NCI-H1436 (cell line): ENCODE results near the gene PRPH.

Experiments
- DNase-seq: peaks from one replicate; lab custom pipeline; 2025; lab: John Stamatoyannopoulos, UW

Gene PRPH

DNA sequence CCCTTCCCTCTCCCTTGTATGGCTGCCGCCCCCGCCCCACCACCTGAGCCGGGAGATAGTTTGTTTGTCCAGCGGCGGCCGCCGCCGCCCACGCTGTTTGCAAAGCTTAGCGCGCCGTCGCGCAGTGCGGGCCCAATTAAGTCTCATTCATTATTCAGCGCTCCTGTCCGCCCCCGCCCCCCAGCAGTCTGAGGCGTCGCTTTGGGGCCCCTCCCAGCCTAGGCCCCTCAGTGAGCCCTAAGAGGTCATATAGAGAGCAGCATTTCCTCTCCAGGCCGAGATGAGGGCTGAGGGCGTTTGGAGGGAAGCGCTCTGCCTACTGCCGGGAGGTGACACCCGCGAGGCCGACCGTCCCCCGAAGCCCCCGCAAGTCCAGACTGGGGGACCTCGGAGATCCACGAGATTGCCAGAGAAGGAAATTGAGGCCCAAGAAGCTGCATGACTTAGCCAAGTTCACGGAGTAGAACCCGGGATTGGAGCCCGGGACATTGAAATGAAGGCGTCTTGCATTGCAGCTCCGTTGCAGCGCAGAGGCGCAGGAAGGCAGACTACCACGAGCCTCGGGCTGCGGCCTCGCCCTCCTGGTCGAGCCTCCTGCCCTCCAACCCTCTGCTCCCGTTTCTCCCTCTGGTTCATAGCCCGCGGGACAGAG lies 51.8 kb downstream of the PRPH start, which contains the start of gene DNAJC22:
TSS of gene DNAJC22 (plus strand) at position 230 of the 652 bp plus-strand sequence. CDS start 1,985 bp downstream, outside the sequence.
- DNase-seq = no peak

DNA sequence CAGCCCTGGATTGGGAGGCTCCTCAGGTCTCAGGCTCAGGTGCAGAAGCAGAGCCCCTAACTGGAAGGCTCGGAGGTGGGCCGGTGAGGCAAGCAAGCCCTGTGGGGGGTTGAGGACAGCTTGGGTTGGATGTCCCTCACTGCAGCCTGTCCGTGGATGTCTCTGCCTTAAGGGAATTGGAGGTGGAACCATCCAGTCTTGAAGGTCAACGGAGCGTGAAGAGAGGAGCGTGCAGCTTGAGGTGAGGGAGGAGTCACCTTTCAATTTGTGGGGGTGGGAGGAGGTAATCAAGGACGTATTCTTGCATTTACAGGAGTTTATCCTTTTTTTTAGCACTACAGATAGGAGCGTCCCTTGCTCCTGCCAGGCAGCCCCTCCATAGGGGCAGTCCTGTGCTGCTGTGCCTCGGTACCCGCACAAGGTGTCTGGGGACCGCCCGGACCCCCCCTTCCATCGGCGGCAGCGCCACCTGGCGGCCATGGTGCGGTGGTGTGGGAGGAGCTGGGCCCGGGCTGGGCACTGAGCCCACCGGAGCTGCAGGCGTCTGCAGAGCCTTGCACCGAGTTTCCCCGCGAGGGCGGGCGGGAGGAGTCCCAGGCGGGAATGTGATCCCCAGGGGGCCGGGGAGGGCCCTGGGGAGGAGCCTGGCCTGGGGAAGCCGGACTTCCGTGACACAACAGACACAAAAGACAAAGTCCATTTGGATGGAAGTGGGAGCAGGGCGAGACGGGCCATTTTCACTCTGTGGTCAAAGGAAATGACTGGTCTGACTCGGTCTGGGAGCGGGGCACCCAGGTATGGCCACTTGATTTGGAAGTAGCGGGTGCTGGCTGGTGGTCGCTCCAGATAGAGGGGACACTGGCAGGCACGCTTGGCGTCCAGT lies 52.6 kb downstream of the PRPH start:
- DNase-seq = peak; percentile 59
